ENCODE data around the gene MYEOV. TPM values are rescaled to one million over a fixed set of nuclear protein-coding genes. Genes with fewer than 3 reads are reported as not detected.

The MYEOV gene
- total and polyA plus RNA-seq, 11 donors: 0.08 to 0.88 (median 0.23) TPM; not detected in 7

DNA sequence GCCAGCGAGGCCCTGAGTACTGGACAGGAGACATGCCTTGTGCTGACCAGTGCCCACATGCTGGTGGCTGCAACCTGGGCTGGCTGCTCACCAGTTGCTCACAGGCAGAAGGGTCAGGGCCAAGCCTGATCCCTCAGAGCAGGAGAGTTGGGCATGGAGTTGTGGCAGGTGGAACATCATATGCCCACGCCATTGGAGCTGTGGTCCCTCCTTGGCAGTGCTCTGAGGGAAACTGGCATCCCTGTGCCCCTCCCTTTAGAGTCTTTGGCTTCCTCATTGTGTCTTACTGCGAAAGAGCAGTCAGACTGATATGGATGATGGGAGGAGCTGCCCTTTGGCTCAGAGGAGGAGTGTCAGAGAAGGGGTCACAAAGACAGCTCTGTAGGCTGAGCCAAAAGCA, 3.1 kb upstream of the MYEOV start:
- Histone ChIP-seq H3K9me3 (no peaks in the 10 kb centered on the region), H3K36me3 (no peaks in the 10 kb centered on the region), H3K27ac (no peak overlapping the region), H3K27me3 (no peaks in the 10 kb centered on the region), H3K4me3 (no peak overlapping the region), H3K4me1 (peaks cover 0 to 33% (median under 1%) of the 10 kb centered on the region in 12 donors)
- no peak for TF ChIP-seq POLR2A (IDR thresholded peaks at IDR 0.05)
- TF ChIP-seq, protein P1, sequence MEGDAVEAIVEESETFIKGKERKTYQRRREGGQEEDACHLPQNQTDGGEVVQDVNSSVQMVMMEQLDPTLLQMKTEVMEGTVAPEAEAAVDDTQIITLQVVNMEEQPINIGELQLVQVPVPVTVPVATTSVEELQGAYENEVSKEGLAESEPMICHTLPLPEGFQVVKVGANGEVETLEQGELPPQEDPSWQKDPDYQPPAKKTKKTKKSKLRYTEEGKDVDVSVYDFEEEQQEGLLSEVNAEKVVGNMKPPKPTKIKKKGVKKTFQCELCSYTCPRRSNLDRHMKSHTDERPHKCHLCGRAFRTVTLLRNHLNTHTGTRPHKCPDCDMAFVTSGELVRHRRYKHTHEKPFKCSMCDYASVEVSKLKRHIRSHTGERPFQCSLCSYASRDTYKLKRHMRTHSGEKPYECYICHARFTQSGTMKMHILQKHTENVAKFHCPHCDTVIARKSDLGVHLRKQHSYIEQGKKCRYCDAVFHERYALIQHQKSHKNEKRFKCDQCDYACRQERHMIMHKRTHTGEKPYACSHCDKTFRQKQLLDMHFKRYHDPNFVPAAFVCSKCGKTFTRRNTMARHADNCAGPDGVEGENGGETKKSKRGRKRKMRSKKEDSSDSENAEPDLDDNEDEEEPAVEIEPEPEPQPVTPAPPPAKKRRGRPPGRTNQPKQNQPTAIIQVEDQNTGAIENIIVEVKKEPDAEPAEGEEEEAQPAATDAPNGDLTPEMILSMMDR (IDR thresholded peaks at IDR 0.05): no peak
- ATAC-seq (no peak), DNase-seq (no peak)
- intact Hi-C loops (cut with DNase I): loop anchor here in 8 of 10 donors (5.0 to 10.0 kb wide), 7 partner anchors 124 to 351 kb away; partner anchors contain the start of gene CCND1 (in 3 of the 8)
- WGBS, 4 donors: 95 to 100% (median 97%) methylated on average over 3 of the region's 3 CpGs

GRCh38 chr11:69291459-69292110, 2.4 kb upstream of the MYEOV start:
- DNase-seq (no peak), ATAC-seq (no peak)
- peaks cover 0 to under 1% (median 0%) of the 10 kb centered on the region in 12 donors for H3K9me3 ChIP-seq
- WGBS, 4 donors: 78 to 90% (median 82%) methylated on average over 4 of the region's 4 CpGs
- H3K27ac ChIP-seq: no peak overlapping the region
- TF ChIP-seq POLR2A (IDR thresholded peaks at IDR 0.05): no peak
- peaks cover 0 to 41% (median 8%) of the 10 kb centered on the region in 12 donors for H3K4me1 ChIP-seq
- no peak overlapping the region for H3K4me3 ChIP-seq
- H3K36me3 ChIP-seq: no peaks in the 10 kb centered on the region
- intact Hi-C loops (cut with DNase I): loop anchor here (2.0 to 10.0 kb wide), 9 partner anchors 123 to 351 kb away; partner anchors contain the start of gene CCND1 (in 4 of the 10)
- H3K27me3 ChIP-seq: no peaks in the 10 kb centered on the region

DNA sequence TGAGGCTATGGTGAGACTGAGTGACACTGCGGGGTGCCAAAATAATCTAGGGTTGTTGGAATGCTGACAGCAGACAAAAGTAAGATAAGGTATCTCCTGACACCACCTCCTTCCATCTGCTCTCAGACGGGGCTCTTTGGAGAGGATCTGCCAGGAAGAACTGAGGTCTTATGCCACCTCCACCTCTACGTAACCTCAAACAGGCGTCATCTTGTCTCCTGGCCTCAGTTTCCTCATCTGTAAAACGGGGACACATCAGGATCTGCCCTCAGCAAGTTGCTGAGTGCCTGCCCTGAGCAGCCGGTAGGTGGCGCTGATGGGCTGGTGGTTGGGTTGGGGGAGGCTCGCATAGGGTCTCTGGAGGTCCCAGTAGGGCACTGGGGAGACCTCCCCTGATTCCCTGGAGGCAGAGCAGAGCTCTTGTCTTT, 1.7 kb upstream of the MYEOV start:
- 20 to 39% (median 23%) methylated on average over 5 to 8 of the region's 8 CpGs for WGBS, 4 donors
- Histone ChIP-seq H3K4me1 (peaks cover 0 to 48% (median 14%) of the 10 kb centered on the region in 12 donors), H3K9me3 (peaks cover 0 to 5% (median 0%) of the 10 kb centered on the region in 12 donors), H3K27me3 (no peaks in the 10 kb centered on the region), H3K36me3 (no peaks in the 10 kb centered on the region), H3K27ac (no peak overlapping the region), H3K4me3 (no peak overlapping the region)
- DNase-seq: peak in 1 of 5 donors; percentile 77
- no peak for ATAC-seq
- TF ChIP-seq POLR2A (IDR thresholded peaks at IDR 0.05): no peak
- TF ChIP-seq, protein P1 (IDR thresholded peaks at IDR 0.05): peak; percentile 68 to 85 (median 78)
- intact Hi-C loops (cut with DNase I): loop anchor here (2.0 to 10.0 kb wide), 9 partner anchors 123 to 351 kb away; partner anchors contain the start of gene CCND1 (in 4 of the 10)

GRCh38 chr11:69293087-69293486, 868 bp upstream of the MYEOV start:
- DNase-seq (peak in 1 of 5 donors; percentile 34), ATAC-seq (no peak)
- Histone ChIP-seq H3K27ac (no peak overlapping the region), H3K36me3 (no peaks in the 10 kb centered on the region), H3K4me3 (no peak overlapping the region), H3K27me3 (no peaks in the 10 kb centered on the region), H3K9me3 (peaks cover 0 to 5% (median 0%) of the 10 kb centered on the region in 12 donors), H3K4me1 (peaks cover 6 to 56% (median 22%) of the 10 kb centered on the region in 12 donors)
- TF ChIP-seq, protein P1 (IDR thresholded peaks at IDR 0.05): peak in 3 of 12 donors; percentile 9 to 16 (median 10)
- TF ChIP-seq POLR2A (IDR thresholded peaks at IDR 0.05): no peak
- intact Hi-C loops (cut with DNase I): loop anchor here (2.0 to 10.0 kb wide), 9 partner anchors 122 to 350 kb away; partner anchors contain the start of gene CCND1 (in 4 of the 10)
- 59 to 76% (median 68%) methylated on average over 8 of the region's 8 CpGs for WGBS, 4 donors

Measured in heart left ventricle (tissue), 16 donors.